HL-60 (cell line): ENCODE results near the gene WDR27.

ENCODE experiments used
- DNase-seq, 2 experiments: peaks; one replicate each; pipeline ENCODE4 v3.0.0-alpha.2; 2010 to 2020; ENCODE audit warnings: low read depth in 1 of 2, low spot score in 1 of 2
- H3K27ac ChIP-seq: fragments of 250-450 bp; sonication (Bioruptor Pico); replicated peaks from 2 replicates; pipeline ENCODE4 v1.5.1; 2020; ENCODE audit warnings: mild to moderate bottlenecking, moderate library complexity
- H3K27me3 ChIP-seq: fragments of 250-450 bp; sonication (Bioruptor Pico); 2 replicates; pipeline ENCODE4 v1.5.1; 2021; ENCODE audit warnings: mild to moderate bottlenecking, moderate library complexity; ENCODE audit not compliant: insufficient read depth, poor library complexity, severe bottlenecking
- H3K4me3 ChIP-seq: replicated peaks from 2 replicates; pipeline ENCODE4 v1.5.1; 2011; ENCODE audit warnings: mild to moderate bottlenecking, control low read depth, low read length; ENCODE audit not compliant: insufficient read depth
- CTCF ChIP-seq: IDR thresholded peaks from one replicate; pipeline ENCODE4 v1.5.1; 2011; ENCODE audit warnings: low read length, control low read depth, inconsistent platforms; ENCODE audit not compliant: insufficient read depth
- GABPA ChIP-seq: IDR thresholded peaks from 2 replicates; pipeline ENCODE4 v1.6.1; 2012; ENCODE audit warnings: low read depth
- POLR2AphosphoS5 ChIP-seq: IDR thresholded peaks from 2 replicates; pipeline ENCODE4 v1.6.1; 2012; ENCODE audit warnings: low read depth
- REST ChIP-seq: IDR thresholded peaks from 2 replicates; pipeline ENCODE4 v1.6.1; 2012; ENCODE audit warnings: low read depth; ENCODE audit not compliant: insufficient replicate concordance
- SPI1 ChIP-seq: IDR thresholded peaks from 2 replicates; pipeline ENCODE4 v1.6.1; 2012; ENCODE audit warnings: low read depth, mild to moderate bottlenecking, borderline replicate concordance

Gene WDR27

GRCh38 chr6:169499848-169500247 lies 202.0 kb downstream of the WDR27 start:
- TF ChIP-seq SPI1 (no peak), GABPA (no peak), REST (no peak), POLR2AphosphoS5 (no peak)
- no peak overlapping the region for H3K27ac ChIP-seq
- no peaks in the 10 kb centered on the region for H3K27me3 ChIP-seq
- no peak overlapping the region for H3K4me3 ChIP-seq
- no peak for DNase-seq

- Histone ChIP-seq H3K4me3 (no peak overlapping the region), H3K27ac (no peak overlapping the region), H3K27me3 (no peaks in the 10 kb centered on the region)
- DNase-seq: no peak
- no peak for TF ChIP-seq REST
- no peak for TF ChIP-seq SPI1
- TF ChIP-seq POLR2AphosphoS5: no peak
- TF ChIP-seq GABPA: no peak
- TF ChIP-seq CTCF: no peak
Measured at GRCh38 chr6:169498916-169499513, 202.8 kb downstream of the WDR27 start.

- Histone ChIP-seq H3K4me3 (no peak overlapping the region), H3K27me3 (no peaks in the 10 kb centered on the region), H3K27ac (no peak overlapping the region)
- no peak for TF ChIP-seq REST
- TF ChIP-seq POLR2AphosphoS5: no peak
- TF ChIP-seq SPI1: no peak
- TF ChIP-seq GABPA: no peak
- TF ChIP-seq CTCF: no peak
- no peak for DNase-seq
Measured at GRCh38 chr6:169495601-169496000, 206.2 kb downstream of the WDR27 start.
